ENCODE measurements around the gene TENT4A. TPM values are rescaled to one million over a fixed set of nuclear protein-coding genes. Genes with fewer than 3 reads are reported as not detected.

TENT4A gene
- total RNA-seq, 2 experiments from 2014 or later, result 39.0 to 46.1 TPM

- POLR2A ChIA-PET, result no interaction called here
- BruUV-seq (replicated peaks), result no TSS peak
Observed at GRCh38 chr5:6740586-6741150, 27.4 kb downstream of the TENT4A start.

GRCh38 chr5:6742081-6742758 is 29.0 kb downstream of the TENT4A start:
- intact Hi-C loops (cut with micrococcal nuclease; ENCODE audit: unreplicated experiment), result no loop called here
- no TSS peak for BruUV-seq (replicated peaks)

More at GRCh38 chr5:6740586-6741150, 27.4 kb downstream of the TENT4A start:
- Histone ChIP-seq H3K4me3 (ENCODE audit: low read depth, low read length, poor library complexity, severe bottlenecking) (no peak overlapping the region), H3K4me1 (ENCODE audit: insufficient read depth, low read length, poor library complexity, severe bottlenecking) (peaks cover 29% of the 10 kb centered on the region), H3K36me3 (ENCODE audit: insufficient read depth, low read length) (peaks cover 90% of the 10 kb centered on the region), H3K79me2 (ENCODE audit: insufficient read depth, low read depth, low read length) (peaks cover 16% of the 10 kb centered on the region; the same call in 1 of the 2 replicates), H3K27ac (ENCODE audit: low read depth, low read length, poor library complexity, severe bottlenecking) (no peak overlapping the region), H4K20me1 (ENCODE audit: insufficient read depth, low read length) (peaks cover 12% of the 10 kb centered on the region), H3K4me2 (ENCODE audit: low read length) (no peak overlapping the region), H2AFZ (ENCODE audit: low read length) (no peak overlapping the region), H3K9me3 (ENCODE audit: low read length) (no peaks in the 10 kb centered on the region), H3K9me2 (ENCODE audit: insufficient read depth, low read length) (no peaks in the 10 kb centered on the region)
- CTCF ChIA-PET (ENCODE audit: unreplicated experiment), result no interaction called here
- no peak for TF ChIP-seq EZH2phosphoT487 (IDR thresholded peaks at IDR 0.05; ENCODE audit: borderline replicate concordance, low read depth, low read length)
- no peak for TF ChIP-seq CTCF (conservative IDR thresholded peaks at IDR 0.05; ENCODE audit: low read length)
- DNase-seq (ENCODE audit: low spot score), result no peak
- intact Hi-C loops (cut with micrococcal nuclease; ENCODE audit: unreplicated experiment), result no loop called here

More at GRCh38 chr5:6742081-6742758, 29.0 kb downstream of the TENT4A start:
- DNase-seq (ENCODE audit: low spot score), result no peak
- ChIA-PET CTCF (ENCODE audit: unreplicated experiment) (interaction anchor here (0.6 kb wide), 1 partner anchor 13 kb away, joined by 3 read pairs; no protein-coding TSS in a partner anchor), POLR2A (interaction anchor here (0.8 kb wide), 1 partner anchor 9 kb away, joined by 3 read pairs; no protein-coding TSS in a partner anchor)
- Histone ChIP-seq H3K4me2 (ENCODE audit: low read length) (no peak overlapping the region), H2AFZ (ENCODE audit: low read length) (no peak overlapping the region), H3K36me3 (ENCODE audit: insufficient read depth, low read length) (peaks cover 98% of the 10 kb centered on the region), H3K27ac (ENCODE audit: low read depth, low read length, poor library complexity, severe bottlenecking) (no peak overlapping the region), H3K9me2 (ENCODE audit: insufficient read depth, low read length) (no peaks in the 10 kb centered on the region), H3K9me3 (ENCODE audit: low read length) (no peaks in the 10 kb centered on the region), H4K20me1 (ENCODE audit: insufficient read depth, low read length) (peaks cover 4% of the 10 kb centered on the region; the same call in 1 of the 2 replicates), H3K79me2 (ENCODE audit: insufficient read depth, low read depth, low read length) (peaks cover 2% of the 10 kb centered on the region; the same call in 1 of the 2 replicates), H3K4me3 (ENCODE audit: low read depth, low read length, poor library complexity, severe bottlenecking) (no peak overlapping the region), H3K4me1 (ENCODE audit: insufficient read depth, low read length, poor library complexity, severe bottlenecking) (peaks cover 13% of the 10 kb centered on the region)
- TF ChIP-seq EZH2phosphoT487 (IDR thresholded peaks at IDR 0.05; ENCODE audit: borderline replicate concordance, low read depth, low read length), result no peak
- TF ChIP-seq CTCF (conservative IDR thresholded peaks at IDR 0.05; ENCODE audit: low read length), result no peak
